Measurements from ENCODE around the gene ATRNL1.

ATRNL1 gene

GRCh38 chr10:115879372-115880089, 786.4 kb downstream of the ATRNL1 start:
- DNase-seq (ENCODE audit: low read depth), result no peak
- TF ChIP-seq, protein P1, sequence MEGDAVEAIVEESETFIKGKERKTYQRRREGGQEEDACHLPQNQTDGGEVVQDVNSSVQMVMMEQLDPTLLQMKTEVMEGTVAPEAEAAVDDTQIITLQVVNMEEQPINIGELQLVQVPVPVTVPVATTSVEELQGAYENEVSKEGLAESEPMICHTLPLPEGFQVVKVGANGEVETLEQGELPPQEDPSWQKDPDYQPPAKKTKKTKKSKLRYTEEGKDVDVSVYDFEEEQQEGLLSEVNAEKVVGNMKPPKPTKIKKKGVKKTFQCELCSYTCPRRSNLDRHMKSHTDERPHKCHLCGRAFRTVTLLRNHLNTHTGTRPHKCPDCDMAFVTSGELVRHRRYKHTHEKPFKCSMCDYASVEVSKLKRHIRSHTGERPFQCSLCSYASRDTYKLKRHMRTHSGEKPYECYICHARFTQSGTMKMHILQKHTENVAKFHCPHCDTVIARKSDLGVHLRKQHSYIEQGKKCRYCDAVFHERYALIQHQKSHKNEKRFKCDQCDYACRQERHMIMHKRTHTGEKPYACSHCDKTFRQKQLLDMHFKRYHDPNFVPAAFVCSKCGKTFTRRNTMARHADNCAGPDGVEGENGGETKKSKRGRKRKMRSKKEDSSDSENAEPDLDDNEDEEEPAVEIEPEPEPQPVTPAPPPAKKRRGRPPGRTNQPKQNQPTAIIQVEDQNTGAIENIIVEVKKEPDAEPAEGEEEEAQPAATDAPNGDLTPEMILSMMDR (conservative IDR thresholded peaks at IDR 0.05; ENCODE audit: low read length), result no peak
- no peak overlapping the region for H3K4me3 ChIP-seq (ENCODE audit: low read length)

- TF ChIP-seq, protein P1 (conservative IDR thresholded peaks at IDR 0.05; ENCODE audit: low read length), result no peak
- H3K4me3 ChIP-seq (ENCODE audit: low read length), result no peak overlapping the region
- no peak for DNase-seq (ENCODE audit: low read depth)
Measured at GRCh38 chr10:115882021-115882420, 788.9 kb downstream of the ATRNL1 start.

- TF ChIP-seq, protein P1 (conservative IDR thresholded peaks at IDR 0.05; ENCODE audit: low read length), result no peak
- no peak overlapping the region for H3K4me3 ChIP-seq (ENCODE audit: low read length)
- no peak for DNase-seq (ENCODE audit: low read depth)
Measured at GRCh38 chr10:115883372-115883771, 790.2 kb downstream of the ATRNL1 start.

- no peak overlapping the region for H3K4me3 ChIP-seq (ENCODE audit: low read length)
- TF ChIP-seq, protein P1 (conservative IDR thresholded peaks at IDR 0.05; ENCODE audit: low read length), result no peak
- DNase-seq (ENCODE audit: low read depth), result no peak
Measured at GRCh38 chr10:115884331-115884730, 791.2 kb downstream of the ATRNL1 start.

DNA sequence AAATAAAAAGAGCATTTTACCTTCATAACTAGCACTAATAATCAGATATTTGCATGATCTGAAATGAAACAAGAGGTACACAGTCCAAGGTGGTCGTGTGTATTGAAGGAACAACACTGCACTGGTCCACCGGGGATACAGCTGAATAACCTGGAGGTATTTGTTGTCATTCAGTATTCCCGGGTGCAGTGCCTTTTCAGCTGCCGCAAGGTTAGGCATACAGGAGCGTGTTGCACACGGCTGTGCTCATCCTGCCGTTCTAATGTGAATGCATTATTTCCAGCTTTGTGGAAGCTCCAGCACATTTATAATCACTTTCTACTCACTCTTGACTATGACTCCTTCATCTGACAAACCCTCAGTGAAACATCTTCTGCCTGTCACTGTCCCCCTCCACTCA, 802.0 kb downstream of the ATRNL1 start:
- H3K4me3 ChIP-seq (ENCODE audit: low read length), result no peak overlapping the region
- TF ChIP-seq, protein P1 (conservative IDR thresholded peaks at IDR 0.05; ENCODE audit: low read length), result no peak
- DNase-seq (ENCODE audit: low read depth), result no peak

DNA sequence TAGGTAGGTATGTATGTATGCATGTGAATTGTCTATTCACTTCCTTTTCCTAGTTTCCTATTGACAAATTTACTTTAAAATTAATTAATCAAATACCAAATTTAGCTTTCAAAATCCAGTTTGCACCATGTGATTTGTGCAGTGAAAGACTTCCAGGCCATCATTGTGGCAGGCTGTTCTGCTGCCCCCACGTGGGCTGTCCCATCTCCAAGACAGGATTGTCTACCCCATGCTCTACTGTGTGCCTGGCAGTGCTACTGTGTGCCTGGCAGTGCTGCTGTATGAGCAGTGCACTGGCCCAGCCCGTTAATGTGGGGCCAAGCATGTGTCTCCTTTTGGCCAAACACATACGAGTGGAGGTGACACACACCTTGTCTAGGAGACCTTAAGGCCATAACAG, 805.1 kb downstream of the ATRNL1 start:
- no peak for DNase-seq (ENCODE audit: low read depth)
- TF ChIP-seq, protein P1 (conservative IDR thresholded peaks at IDR 0.05; ENCODE audit: low read length), result no peak

GRCh38 chr10:115902596-115902995, 809.4 kb downstream of the ATRNL1 start:
- no peak overlapping the region for H3K4me3 ChIP-seq (ENCODE audit: low read length)
- no peak for DNase-seq (ENCODE audit: low read depth)
- TF ChIP-seq, protein P1 (conservative IDR thresholded peaks at IDR 0.05; ENCODE audit: low read length), result no peak

More for the DNA sequence above, 805.1 kb downstream of the ATRNL1 start:
- no peak overlapping the region for H3K4me3 ChIP-seq (ENCODE audit: low read length)

Data from AG10803 (cell line).